AG08396 (cell line): ENCODE data around the gene COL13A1.

Experiments
- DNase-seq: peaks from one replicate; pipeline ENCODE4 v3.0.0; 2012; ENCODE audit warnings: low spot score, mixed read lengths

COL13A1 gene

GRCh38 chr10:69847458-69847857 lies 45.8 kb downstream of the COL13A1 start:
- DNase-seq = no peak

GRCh38 chr10:69847883-69848282 lies 46.2 kb downstream of the COL13A1 start:
- no peak for DNase-seq

- no peak for DNase-seq
These were observed 46.7 kb downstream of the COL13A1 start for GRCh38 chr10:69848454-69848853.

- DNase-seq = no peak
These were observed 48.1 kb downstream of the COL13A1 start for GRCh38 chr10:69849825-69850224.

- DNase-seq = no peak
These were observed 48.7 kb downstream of the COL13A1 start for GRCh38 chr10:69850440-69850839.

- DNase-seq = no peak
These were observed 49.6 kb downstream of the COL13A1 start for GRCh38 chr10:69851306-69851705.

- DNase-seq = no peak
These were observed 51.4 kb downstream of the COL13A1 start for GRCh38 chr10:69853064-69853463.

- DNase-seq = no peak
These were observed 53.0 kb downstream of the COL13A1 start for GRCh38 chr10:69854511-69855345.

- DNase-seq = no peak
These were observed 53.8 kb downstream of the COL13A1 start for GRCh38 chr10:69855346-69856111.

- DNase-seq = no peak
These were observed 55.0 kb downstream of the COL13A1 start for GRCh38 chr10:69856601-69857166.

- no peak for DNase-seq
These were observed 56.5 kb downstream of the COL13A1 start for GRCh38 chr10:69858201-69858600.

- DNase-seq = no peak
These were observed 58.6 kb downstream of the COL13A1 start for GRCh38 chr10:69860271-69860670.

- no peak for DNase-seq
These were observed 59.8 kb downstream of the COL13A1 start for GRCh38 chr10:69861251-69862240.

- no peak for DNase-seq
These were observed 61.3 kb downstream of the COL13A1 start for GRCh38 chr10:69862882-69863530.

GRCh38 chr10:69863580-69863979 lies 61.9 kb downstream of the COL13A1 start:
- no peak for DNase-seq

- peak; percentile 48 for DNase-seq
These were observed 62.6 kb downstream of the COL13A1 start for GRCh38 chr10:69864321-69864720.

- DNase-seq = no peak
These were observed 63.7 kb downstream of the COL13A1 start for GRCh38 chr10:69865450-69865849.

GRCh38 chr10:69866246-69866687 lies 64.6 kb downstream of the COL13A1 start:
- no peak for DNase-seq

GRCh38 chr10:69866688-69867461 lies 65.2 kb downstream of the COL13A1 start:
- DNase-seq = peak; percentile 74
